ENCODE results near the gene ZNF511. TPM values are rescaled to one million over a fixed set of nuclear protein-coding genes. Genes with fewer than 3 reads are reported as not detected.
A peak's percentile ranks its signal among the peaks of the same experiment; 100 is the strongest.

ZNF511 gene
- total RNA-seq, 4 donors from 2014 or later = 15.5 to 24.4 (median 17.3) TPM

DNA sequence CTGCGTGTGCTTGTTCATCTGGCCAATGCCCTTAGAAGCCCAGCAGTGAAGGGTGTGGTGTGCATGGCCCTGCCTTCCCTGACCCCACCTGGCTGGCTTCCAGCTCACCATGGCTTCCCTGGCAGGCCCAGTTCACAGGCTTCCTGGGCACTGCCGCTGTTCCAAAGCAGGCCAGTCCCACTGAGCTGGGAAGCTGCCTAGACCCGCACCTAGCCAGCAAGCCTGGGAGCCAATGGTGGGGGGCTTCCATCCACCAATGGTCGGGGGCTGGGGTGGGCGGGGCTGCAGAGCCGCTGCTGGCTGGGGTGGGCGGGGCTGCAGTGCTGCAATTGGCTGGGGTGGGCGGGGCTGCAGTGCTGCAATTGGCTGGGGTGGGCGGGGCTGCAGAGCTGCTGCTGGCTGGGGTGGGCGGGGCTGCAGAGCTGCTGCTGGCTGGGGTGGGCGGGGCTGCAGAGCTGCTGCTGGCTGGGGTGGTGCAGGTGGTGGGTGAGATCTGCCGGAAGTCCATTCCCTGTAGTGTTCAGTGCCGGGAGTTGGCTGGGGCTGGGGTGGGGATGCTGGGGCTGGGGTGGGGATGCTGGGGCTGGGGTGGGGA lies 15.6 kb downstream of the ZNF511 start:
- no peak for TF ChIP-seq POLR2A (IDR thresholded peaks at IDR 0.05)
- TF ChIP-seq, protein P1, sequence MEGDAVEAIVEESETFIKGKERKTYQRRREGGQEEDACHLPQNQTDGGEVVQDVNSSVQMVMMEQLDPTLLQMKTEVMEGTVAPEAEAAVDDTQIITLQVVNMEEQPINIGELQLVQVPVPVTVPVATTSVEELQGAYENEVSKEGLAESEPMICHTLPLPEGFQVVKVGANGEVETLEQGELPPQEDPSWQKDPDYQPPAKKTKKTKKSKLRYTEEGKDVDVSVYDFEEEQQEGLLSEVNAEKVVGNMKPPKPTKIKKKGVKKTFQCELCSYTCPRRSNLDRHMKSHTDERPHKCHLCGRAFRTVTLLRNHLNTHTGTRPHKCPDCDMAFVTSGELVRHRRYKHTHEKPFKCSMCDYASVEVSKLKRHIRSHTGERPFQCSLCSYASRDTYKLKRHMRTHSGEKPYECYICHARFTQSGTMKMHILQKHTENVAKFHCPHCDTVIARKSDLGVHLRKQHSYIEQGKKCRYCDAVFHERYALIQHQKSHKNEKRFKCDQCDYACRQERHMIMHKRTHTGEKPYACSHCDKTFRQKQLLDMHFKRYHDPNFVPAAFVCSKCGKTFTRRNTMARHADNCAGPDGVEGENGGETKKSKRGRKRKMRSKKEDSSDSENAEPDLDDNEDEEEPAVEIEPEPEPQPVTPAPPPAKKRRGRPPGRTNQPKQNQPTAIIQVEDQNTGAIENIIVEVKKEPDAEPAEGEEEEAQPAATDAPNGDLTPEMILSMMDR (IDR thresholded peaks at IDR 0.05) = no peak
- no peak for TF ChIP-seq EP300 (IDR thresholded peaks at IDR 0.05)
- TF ChIP-seq POLR2AphosphoS5 (IDR thresholded peaks at IDR 0.05) = no peak
- DNase-seq (ENCODE audit: low spot score in 2 of 2) = no peak
- H3K9me3 ChIP-seq = no peaks in the 10 kb centered on the region
- 20% methylated on average over 3 of the region's 13 CpGs for WGBS
- no peaks in the 10 kb centered on the region for H3K36me3 ChIP-seq
- no peak overlapping the region for H3K27ac ChIP-seq
- H3K27me3 ChIP-seq = peaks cover 80% of the 10 kb centered on the region
- H3K4me3 ChIP-seq = peak overlapping the region; percentile 51
- peaks cover 18% of the 10 kb centered on the region for H3K4me1 ChIP-seq

DNA sequence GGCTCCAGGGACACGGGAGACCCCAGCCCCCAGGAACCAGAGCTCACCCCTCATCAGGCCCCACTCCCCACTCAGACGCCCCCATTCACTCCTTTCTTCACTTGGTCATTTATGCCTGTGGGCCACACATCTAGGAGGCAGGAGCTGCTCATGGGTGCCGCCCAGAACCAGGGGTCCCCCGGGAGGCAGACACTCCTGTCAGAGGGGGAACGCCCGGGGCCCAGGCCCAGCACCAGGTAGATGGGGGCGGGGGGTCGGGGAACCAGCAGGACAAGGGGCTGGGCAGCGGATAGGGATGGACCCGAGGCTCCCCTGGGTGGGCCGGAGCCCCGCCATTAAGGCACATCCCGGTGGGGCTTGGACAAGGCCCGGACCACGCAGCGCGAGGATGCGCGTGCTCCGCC lies 16.1 kb downstream of the ZNF511 start:
- H3K27me3 ChIP-seq = peaks cover 78% of the 10 kb centered on the region
- H3K9me3 ChIP-seq = no peaks in the 10 kb centered on the region
- H3K4me1 ChIP-seq = peaks cover 22% of the 10 kb centered on the region
- no peak overlapping the region for H3K27ac ChIP-seq
- peak overlapping the region; percentile 51 for H3K4me3 ChIP-seq
- no peak for DNase-seq (ENCODE audit: low spot score in 2 of 2)
- H3K36me3 ChIP-seq = no peaks in the 10 kb centered on the region
- 14% methylated on average over 12 of the region's 20 CpGs for WGBS
- TF ChIP-seq EP300 (IDR thresholded peaks at IDR 0.05) (no peak), POLR2A (IDR thresholded peaks at IDR 0.05) (no peak), POLR2AphosphoS5 (IDR thresholded peaks at IDR 0.05) (no peak)
- TF ChIP-seq, protein P1 (IDR thresholded peaks at IDR 0.05) = no peak

DNA sequence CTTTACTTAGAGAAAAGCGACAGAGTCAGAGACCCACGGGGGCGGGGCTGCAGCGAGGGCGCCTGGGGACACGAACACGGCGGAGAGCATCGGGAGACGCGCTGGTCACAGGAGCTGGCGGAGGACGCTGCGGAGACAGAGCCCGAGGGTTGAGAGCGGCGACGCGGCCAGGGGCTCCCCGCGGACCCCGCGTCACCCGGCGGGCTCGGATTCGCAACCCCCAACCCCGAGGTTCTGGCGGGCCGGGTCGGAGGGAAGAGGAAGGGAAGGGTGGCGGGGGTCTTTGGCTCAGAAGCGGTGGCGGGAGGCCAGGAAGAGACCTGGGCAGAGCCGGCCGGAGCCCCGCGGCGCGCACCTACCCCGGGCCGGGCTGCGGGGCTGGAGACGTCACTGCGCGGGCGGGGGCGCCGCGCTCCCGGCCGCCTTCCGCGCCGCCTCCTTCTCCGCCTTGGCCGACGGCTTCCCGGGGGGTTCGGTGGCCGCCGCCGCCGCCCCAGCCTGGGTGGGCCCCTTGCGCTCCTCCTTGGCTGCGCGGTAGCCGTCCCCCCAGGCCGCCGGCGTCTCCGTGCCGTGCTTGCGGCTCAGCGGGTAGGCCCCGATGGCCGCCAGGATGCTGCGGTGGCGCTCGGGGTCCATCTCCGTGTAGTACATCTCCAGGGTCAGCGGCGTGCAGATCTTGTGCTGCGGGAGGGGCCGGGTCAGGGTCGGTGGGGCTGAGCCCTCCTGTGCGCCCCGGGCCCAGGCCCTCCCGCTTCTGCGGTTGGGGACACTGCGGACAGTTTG lies 16.9 kb downstream of the ZNF511 start:
- under 1% methylated on average over 29 of the region's 91 CpGs for WGBS
- TF ChIP-seq EP300 (IDR thresholded peaks at IDR 0.05) (no peak), POLR2A (IDR thresholded peaks at IDR 0.05) (no peak), POLR2AphosphoS5 (IDR thresholded peaks at IDR 0.05) (no peak)
- TF ChIP-seq, protein P1 (IDR thresholded peaks at IDR 0.05) = no peak
- Histone ChIP-seq H3K27me3 (peaks cover 70% of the 10 kb centered on the region), H3K36me3 (no peaks in the 10 kb centered on the region), H3K4me3 (peak overlapping the region; percentile 51), H3K4me1 (peaks cover 24% of the 10 kb centered on the region), H3K27ac (no peak overlapping the region), H3K9me3 (no peaks in the 10 kb centered on the region)
- no peak for DNase-seq (ENCODE audit: low spot score in 2 of 2)

DNA sequence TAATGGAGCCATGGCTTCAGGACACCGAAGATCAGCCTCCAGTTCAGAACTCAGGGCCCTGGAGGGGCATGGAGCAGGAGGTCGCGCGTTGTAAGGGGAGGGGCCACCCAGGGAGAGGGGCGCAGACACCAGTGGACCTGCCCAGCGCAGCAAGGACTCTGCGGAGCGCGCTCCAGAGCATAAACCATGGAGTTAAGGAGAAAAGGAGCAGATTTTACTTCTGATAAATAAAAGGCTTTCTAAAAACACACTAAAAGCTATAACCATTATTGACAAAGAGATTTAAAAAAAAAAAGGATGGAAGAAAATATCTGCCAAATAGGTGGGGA lies 17.5 kb downstream of the ZNF511 start:
- Histone ChIP-seq H3K27ac (no peak overlapping the region), H3K4me3 (peak overlapping the region; percentile 51), H3K36me3 (no peaks in the 10 kb centered on the region), H3K4me1 (peaks cover 24% of the 10 kb centered on the region), H3K9me3 (no peaks in the 10 kb centered on the region), H3K27me3 (peaks cover 72% of the 10 kb centered on the region)
- WGBS = 36% methylated on average over 9 of the region's 9 CpGs
- TF ChIP-seq, protein P1 (IDR thresholded peaks at IDR 0.05) = no peak
- TF ChIP-seq EP300 (IDR thresholded peaks at IDR 0.05) = no peak
- TF ChIP-seq POLR2A (IDR thresholded peaks at IDR 0.05) = no peak
- TF ChIP-seq POLR2AphosphoS5 (IDR thresholded peaks at IDR 0.05) = no peak
- no peak for DNase-seq (ENCODE audit: low spot score in 2 of 2)

Data from suprapubic skin (tissue), 4 donors.